GM19035 (cell line): ENCODE results near the gene ZNF678.
"Not testable (repeated sequence)": the region's sequence is repeated elsewhere in the genome, so short reads cannot be mapped to it uniquely, and the experiment has no call there.

ENCODE experiments used
- ATAC-seq: cut with Tn5 transposase; IDR thresholded peaks from one replicate; pipeline ENCODE4 v1.9.1; 2021; ENCODE audit not compliant: unreplicated experiment

Gene ZNF678

DNA sequence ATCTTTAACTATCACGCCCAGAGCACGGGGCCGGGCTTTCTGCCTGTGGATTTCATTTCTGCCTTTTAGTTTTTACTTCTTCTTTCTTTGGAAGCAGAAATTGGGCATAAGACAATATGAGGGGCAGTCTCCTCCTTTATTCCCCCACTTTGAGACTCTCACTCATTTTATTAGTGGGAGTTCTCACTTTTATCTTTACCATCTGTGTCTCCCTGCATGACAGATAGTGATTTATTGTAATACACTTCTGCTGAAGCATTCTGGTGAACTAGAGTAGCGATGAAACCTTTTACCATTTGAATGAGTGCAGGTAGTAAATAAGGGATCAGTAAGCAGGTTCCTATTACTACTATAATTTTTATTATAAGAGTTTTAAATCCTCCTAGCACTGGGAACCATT is 26.4 kb downstream of the ZNF678 start:
- ATAC-seq: not testable (repeated sequence)

DNA sequence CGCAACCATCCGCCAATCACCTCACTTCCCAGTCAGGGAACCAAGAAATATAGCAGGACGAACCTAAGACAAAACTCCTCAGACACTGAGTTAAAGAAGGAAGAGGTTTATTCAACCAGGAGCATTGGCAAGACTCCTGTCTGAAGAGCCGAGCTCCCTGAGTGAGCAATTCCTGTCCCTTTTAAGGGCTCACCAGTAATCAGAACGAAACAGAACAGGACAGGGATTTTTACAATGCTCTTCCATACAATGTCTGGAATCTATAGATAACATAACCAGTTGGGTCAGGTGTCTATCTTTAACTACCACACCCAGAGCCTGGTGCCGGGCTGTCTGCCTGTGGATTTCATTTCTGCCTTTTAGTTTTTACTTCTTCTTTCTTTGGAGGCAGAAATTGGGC is 32.9 kb downstream of the ZNF678 start:
- ATAC-seq: not testable (repeated sequence)

- ATAC-seq: no peak
Observed at GRCh38 chr1:227603327-227603726, 40.0 kb downstream of the ZNF678 start.

DNA sequence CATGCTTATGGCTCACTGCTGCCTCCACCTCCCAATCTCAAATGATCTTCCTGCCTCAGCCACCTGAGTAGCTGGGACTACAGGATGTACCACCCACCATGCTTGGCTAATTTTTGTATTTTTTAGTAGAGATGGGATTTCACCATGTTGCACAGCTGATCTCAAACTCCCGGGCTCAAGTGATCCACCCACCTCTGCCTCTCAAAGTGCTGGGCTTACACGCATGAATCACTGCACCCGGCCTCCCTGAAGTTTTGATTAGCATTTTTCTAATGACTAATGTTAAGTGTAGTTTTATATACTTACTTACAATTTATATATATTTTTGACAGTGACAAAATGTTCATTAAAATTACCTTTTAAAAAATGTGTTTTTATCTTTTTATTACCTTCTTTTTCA is 41.1 kb downstream of the ZNF678 start:
- no peak for ATAC-seq

GRCh38 chr1:227606271-227606670 is 42.9 kb downstream of the ZNF678 start:
- ATAC-seq: not testable (repeated sequence)

DNA sequence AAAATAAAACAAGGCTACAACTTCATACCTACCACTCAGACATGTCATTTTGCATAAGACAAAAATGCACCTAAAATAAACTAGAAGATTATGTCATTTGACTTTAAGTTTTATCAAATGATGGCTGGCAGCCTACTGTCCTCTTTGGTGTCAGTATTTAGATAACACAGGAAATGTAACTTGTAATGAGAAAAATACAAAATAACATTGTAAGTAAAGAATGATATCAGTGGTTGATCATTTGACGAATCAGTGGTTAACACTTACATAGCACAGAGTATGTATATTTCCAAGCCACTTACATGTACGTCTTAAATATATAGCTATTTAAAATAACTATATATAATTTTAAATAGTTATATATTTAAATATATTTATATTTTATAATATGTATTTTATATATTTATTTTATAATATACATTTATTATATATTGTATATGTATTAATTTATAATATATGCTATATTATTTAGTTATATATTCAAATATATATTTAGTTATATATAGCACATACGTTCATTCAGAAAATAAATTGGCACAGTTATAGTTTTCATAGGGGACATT is 44.1 kb downstream of the ZNF678 start:
- ATAC-seq: no peak

DNA sequence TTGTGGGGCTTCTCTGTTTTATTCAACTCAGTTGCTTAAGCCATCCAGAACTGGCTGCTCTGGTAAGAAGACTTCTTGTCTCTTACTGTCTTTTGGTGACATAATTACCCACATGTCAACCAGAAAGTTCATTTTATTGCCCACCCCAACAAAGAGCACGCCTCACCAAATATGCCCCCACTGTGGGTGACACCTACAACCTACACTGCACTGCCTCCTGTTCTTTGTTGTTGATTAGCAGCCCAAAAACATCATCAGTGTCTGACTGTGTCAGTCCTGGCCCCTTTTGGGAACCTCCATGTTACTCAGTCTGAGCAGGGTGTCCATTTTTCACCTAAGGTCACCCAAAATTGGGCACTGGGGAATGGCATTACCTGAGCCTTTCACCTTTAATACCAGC is 49.3 kb downstream of the ZNF678 start:
- no peak for ATAC-seq

DNA sequence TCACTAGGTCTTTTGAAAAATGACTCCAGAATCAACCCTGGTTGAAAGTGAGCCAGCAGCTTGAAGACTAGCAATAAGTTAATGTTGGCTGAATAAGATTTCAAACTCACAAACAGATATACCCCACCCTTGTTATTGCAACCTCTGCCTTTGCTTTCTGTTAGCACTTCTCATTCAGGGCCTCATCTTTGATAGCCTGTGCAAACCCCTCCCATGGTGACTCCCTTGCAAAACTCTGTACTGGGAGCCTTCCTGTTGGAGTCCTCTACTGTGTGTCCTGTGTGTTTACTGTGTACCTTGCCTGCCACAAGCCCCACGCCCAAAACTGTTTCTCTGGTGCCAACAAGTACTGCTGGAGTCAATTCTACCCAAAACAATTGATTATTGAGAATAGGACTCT is 50.2 kb downstream of the ZNF678 start:
- ATAC-seq: no peak

GRCh38 chr1:227621211-227621610 is 57.9 kb downstream of the ZNF678 start:
- no peak for ATAC-seq

GRCh38 chr1:227622739-227623475 is 59.6 kb downstream of the ZNF678 start:
- ATAC-seq: no peak

DNA sequence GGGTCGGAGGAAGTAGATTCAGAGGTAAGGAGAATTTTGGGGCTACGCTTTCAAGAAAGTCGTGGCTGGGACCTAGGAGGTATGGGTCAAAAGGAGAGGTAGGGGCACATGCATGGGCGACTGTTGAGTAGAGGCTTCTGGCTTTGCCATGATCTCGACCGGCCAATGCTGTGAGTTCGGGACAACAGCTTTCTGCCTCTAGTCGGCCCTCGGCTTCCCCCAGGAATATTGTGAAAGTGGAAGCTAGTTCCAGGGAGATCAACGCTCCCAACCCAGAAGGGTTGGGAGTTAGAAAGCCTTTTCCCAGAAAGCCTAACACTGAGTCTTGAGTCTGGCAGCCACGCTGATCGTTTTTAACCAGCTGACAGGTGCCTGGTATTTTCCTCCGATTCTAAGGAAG is 69.0 kb downstream of the ZNF678 start:
- ATAC-seq: no peak

- no peak for ATAC-seq
Observed at GRCh38 chr1:227635596-227635995, 72.2 kb downstream of the ZNF678 start.

- no peak for ATAC-seq
Observed at GRCh38 chr1:227654431-227654830, 91.1 kb downstream of the ZNF678 start.

GRCh38 chr1:227654858-227655752 is 91.7 kb downstream of the ZNF678 start:
- no peak for ATAC-seq

DNA sequence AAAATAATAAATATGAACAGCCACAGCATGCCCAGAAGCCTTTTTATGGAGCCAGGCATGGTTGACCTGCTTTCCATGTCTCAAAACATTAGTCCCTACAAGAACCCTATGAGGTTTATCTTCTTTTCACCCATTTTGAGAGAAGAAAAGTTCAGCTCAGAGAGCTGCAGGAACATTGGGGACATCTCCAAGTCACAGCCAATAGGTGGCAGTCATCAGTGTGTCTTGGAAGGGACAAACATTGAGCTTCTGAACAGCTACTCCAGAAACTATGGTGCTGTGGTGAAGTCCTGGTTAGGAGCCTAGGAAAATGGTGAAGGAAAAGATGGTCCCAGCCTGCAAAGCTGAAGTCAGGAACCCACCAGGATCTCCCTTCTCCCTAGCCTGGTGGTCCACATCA is 98.1 kb downstream of the ZNF678 start:
- no peak for ATAC-seq

GRCh38 chr1:227662933-227663332 is 99.6 kb downstream of the ZNF678 start:
- ATAC-seq: no peak

DNA sequence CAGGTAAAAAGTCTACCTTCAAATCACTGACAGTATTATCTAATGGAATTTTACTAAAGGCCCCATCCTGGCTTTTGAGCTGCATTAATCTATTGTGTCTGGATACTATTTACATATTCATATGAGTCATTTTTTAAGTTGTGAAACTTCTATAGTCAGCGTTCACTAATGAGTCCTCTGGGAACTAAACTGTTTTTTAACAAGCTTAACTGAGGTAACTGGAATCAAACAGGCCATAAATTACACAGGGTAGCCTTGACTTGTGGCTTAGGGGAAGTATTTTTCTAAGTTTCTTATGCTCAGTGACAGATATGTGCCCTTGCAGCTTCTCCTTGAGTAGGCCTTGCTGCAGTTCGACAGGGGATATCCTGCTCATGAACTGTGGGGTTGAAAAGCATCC is 102.9 kb downstream of the ZNF678 start:
- ATAC-seq: no peak

- no peak for ATAC-seq
Observed at GRCh38 chr1:227673441-227673840, 110.1 kb downstream of the ZNF678 start.

DNA sequence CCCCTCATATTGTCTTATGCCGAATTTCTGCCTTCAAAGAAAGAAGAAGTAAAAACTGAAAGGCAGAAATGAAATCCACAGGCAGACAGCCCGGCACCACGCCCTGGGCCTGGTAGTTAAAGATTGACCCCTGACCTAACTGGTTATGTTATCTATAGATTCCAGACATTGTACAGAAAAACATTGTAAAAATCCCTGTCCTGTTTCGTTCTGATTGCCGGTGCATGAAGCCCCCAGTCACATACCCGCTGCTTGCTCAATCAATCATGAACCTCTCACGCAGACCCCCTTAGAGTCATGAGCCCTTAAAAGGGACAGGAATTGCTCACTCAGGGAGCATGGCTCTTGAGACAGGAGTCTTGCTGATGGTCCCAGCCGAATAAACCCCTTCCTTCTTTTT is 122.5 kb downstream of the ZNF678 start:
- no peak for ATAC-seq

DNA sequence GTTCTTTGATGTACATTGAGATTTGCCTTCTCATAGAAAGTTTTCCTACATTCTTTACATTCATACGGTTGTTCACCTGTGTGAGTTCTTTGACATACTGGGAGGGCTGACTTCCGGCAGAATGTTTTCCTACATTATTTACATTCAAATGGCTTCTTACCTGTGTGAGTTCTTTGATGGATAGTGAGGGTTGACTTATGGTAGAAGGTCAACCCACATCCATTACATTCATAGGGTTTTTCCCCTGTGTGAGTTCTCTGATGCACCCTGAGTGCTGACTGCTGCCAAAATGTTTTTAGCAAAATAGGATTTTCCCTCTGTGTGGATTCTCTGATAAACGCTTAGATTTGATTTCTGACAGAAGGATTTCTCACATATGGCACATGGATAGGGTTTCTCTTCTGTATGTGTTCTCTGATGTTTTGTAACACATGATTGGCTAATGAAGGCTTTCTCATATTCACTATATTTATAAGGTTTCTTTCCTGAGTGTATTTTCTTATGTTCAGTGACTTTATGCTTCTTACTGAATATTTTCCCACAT is 134.0 kb downstream of the ZNF678 start:
- no peak for ATAC-seq

GRCh38 chr1:227701631-227702030 is 138.3 kb downstream of the ZNF678 start:
- ATAC-seq: not testable (repeated sequence)

DNA sequence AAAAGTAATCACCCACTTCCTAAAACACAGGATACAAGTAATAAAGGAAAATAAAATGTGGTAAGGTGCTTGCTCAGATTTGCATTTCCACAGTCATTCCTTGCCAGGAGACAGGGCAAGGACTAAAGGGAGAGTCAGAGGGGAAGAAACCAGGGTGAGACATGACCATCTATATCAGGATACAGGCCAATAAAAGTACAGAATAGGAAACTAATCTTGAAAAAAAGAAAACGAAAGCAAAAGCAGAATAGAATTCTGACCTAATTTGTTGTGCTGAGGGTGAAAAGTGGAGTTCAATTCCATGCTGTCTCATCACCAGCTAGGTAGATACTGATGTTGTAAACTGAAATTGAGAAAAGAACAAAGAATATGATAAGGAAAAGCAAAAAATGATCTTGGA is 144.5 kb downstream of the ZNF678 start:
- ATAC-seq: no peak
